GM23338 (cell line): ENCODE data around the gene FAM241B. TPM values are rescaled to one million over a fixed set of nuclear protein-coding genes. Genes with fewer than 3 reads are reported as not detected.

ENCODE experiments used
- ATAC-seq: fragments of 200-7000 bp; cut with Tn5 transposase; 3 replicates; pipeline ENCODE4 v1.9.1; 2020
- DNase-seq: peaks from one replicate; pipeline ENCODE4 v3.0.0-alpha.2; 2015; ENCODE audit warnings: low spot score
- H2AFZ ChIP-seq: fragments of 200-600 bp; sonication (generic); 2 replicates; pipeline ENCODE4 v1.8.0; 2016; ENCODE audit warnings: antibody characterized with exemption, mild to moderate bottlenecking, moderate library complexity
- H3F3A ChIP-seq: fragments of 200-600 bp; sonication (generic); replicated peaks from 2 replicates; pipeline ENCODE4 v1.8.0; 2017; ENCODE audit warnings: antibody characterized with exemption, mixed run types, low read depth
- H3K27ac ChIP-seq: fragments of 200-600 bp; sonication (generic); 2 replicates; pipeline ENCODE4 v1.6.1; 2016; ENCODE audit warnings: low read depth
- H3K27me3 ChIP-seq: fragments of 200-600 bp; sonication (generic); 2 replicates; pipeline ENCODE4 v1.8.0; 2016; ENCODE audit warnings: mild to moderate bottlenecking, mixed run types, moderate library complexity; ENCODE audit not compliant: insufficient read depth
- H3K36me3 ChIP-seq: fragments of 200-600 bp; sonication (generic); 2 replicates; pipeline ENCODE4 v1.8.0; 2016; ENCODE audit warnings: mild to moderate bottlenecking; ENCODE audit not compliant: insufficient read depth
- H3K4me1 ChIP-seq: fragments of 200-600 bp; sonication (generic); 2 replicates; pipeline ENCODE4 v1.8.0; 2016; ENCODE audit warnings: mild to moderate bottlenecking, moderate library complexity; ENCODE audit not compliant: insufficient read depth
- H3K4me2 ChIP-seq: fragments of 200-600 bp; sonication (generic); 2 replicates; pipeline ENCODE4 v1.7.1; 2017; ENCODE audit warnings: mixed run types
- H3K4me3 ChIP-seq: fragments of 200-600 bp; sonication (generic); 2 replicates; pipeline ENCODE4 v1.6.1; 2016; ENCODE audit warnings: mixed run types
- H3K79me2 ChIP-seq: fragments of 200-600 bp; sonication (generic); replicated peaks from 2 replicates; pipeline ENCODE4 v1.8.0; 2017; ENCODE audit warnings: mild to moderate bottlenecking; ENCODE audit not compliant: insufficient read depth
- H3K9me2 ChIP-seq: fragments of 200-600 bp; sonication (generic); 2 replicates; pipeline ENCODE4 v1.8.0; 2017; ENCODE audit not compliant: insufficient read depth
- H4K20me1 ChIP-seq: fragments of 200-600 bp; sonication (generic); replicated peaks from 2 replicates; pipeline ENCODE4 v1.8.0; 2017; ENCODE audit warnings: mild to moderate bottlenecking; ENCODE audit not compliant: insufficient read depth
- H3K27ac Mint-ChIP-seq: 2 replicates; pipeline ENCODE4 v1.8.0; 2020; ENCODE audit warnings: inconsistent platforms, mild to moderate bottlenecking, moderate library complexity, mixed read lengths
- H3K27me3 Mint-ChIP-seq: 3 replicates; pipeline ENCODE4 v1.8.0; 2022; ENCODE audit warnings: low read depth, mild to moderate bottlenecking, moderate library complexity, mixed read lengths, inconsistent platforms; ENCODE audit not compliant: insufficient read depth, poor library complexity
- H3K36me3 Mint-ChIP-seq: 3 replicates; pipeline ENCODE4 v1.8.0; 2021; ENCODE audit warnings: low read depth, mild to moderate bottlenecking, inconsistent platforms, moderate library complexity, mixed read lengths
- H3K4me1 Mint-ChIP-seq: 3 replicates; pipeline ENCODE4 v1.8.0; 2020; ENCODE audit warnings: mild to moderate bottlenecking, inconsistent platforms, mixed read lengths
- H3K4me3 Mint-ChIP-seq: 3 replicates; pipeline ENCODE4 v1.8.0; 2021; ENCODE audit warnings: moderate library complexity, mild to moderate bottlenecking, inconsistent platforms, mixed read lengths
- H3K9me3 Mint-ChIP-seq: 3 replicates; pipeline ENCODE4 v1.8.0; 2020; ENCODE audit warnings: moderate library complexity, mild to moderate bottlenecking, inconsistent platforms, mixed read lengths
- CREB1 ChIP-seq: fragments of 250-450 bp; sonication (Bioruptor Pico); IDR thresholded peaks from 2 replicates; pipeline ENCODE4 v1.5.0; 2020; ENCODE audit warnings: low read depth, mild to moderate bottlenecking, moderate library complexity
- CTCF ChIP-seq, 2 experiments: fragments of 200-600 bp in 1 of 2; sonication (generic) in 1 of 2; conservative IDR thresholded peaks; 2 replicates each; pipeline versions ENCODE4 v1.5.1 to v1.6.1; 2016 to 2017; ENCODE audit warnings: antibody characterized with exemption in 2 of 2, low read depth in 2 of 2, mild to moderate bottlenecking in 2 of 2, moderate library complexity in 1 of 2
- ETS1 ChIP-seq: IDR thresholded peaks from 2 replicates; pipeline ENCODE4 v1.6.1; 2016; ENCODE audit warnings: antibody characterized with exemption
- EZH2 ChIP-seq: fragments of 200-600 bp; sonication (generic); IDR thresholded peaks from one replicate; pipeline ENCODE4 v1.8.0; 2017; ENCODE audit warnings: antibody characterized with exemption, mild to moderate bottlenecking, low read depth; ENCODE audit not compliant: unreplicated experiment
- JUNB ChIP-seq: IDR thresholded peaks from one replicate; pipeline ENCODE4 v1.6.1; 2016; ENCODE audit warnings: antibody characterized with exemption; ENCODE audit not compliant: unreplicated experiment
- REST ChIP-seq: IDR thresholded peaks from one replicate; pipeline ENCODE4 v1.6.1; 2018; ENCODE audit warnings: antibody characterized with exemption; ENCODE audit not compliant: unreplicated experiment
- STAT1 ChIP-seq: IDR thresholded peaks from one replicate; pipeline ENCODE4 v1.6.1; 2016; ENCODE audit warnings: antibody characterized with exemption; ENCODE audit not compliant: unreplicated experiment
- ZNF114 ChIP-seq: fragments of 250-450 bp; sonication (Bioruptor Pico); IDR thresholded peaks from 2 replicates; pipeline ENCODE4 v1.5.0; 2020; ENCODE audit warnings: mild to moderate bottlenecking, moderate library complexity
- ZNF462 ChIP-seq: fragments of 250-450 bp; sonication (Bioruptor Pico); IDR thresholded peaks from 2 replicates; pipeline ENCODE4 v1.5.0; 2020; ENCODE audit warnings: mild to moderate bottlenecking, moderate library complexity
- polyA plus RNA-seq: library from polyadenylated mRNA; unstranded; fragments of >200 nt; fragmentation: Nextera tagmentation; extraction: Ambion mirVana; gene quantifications from 2 replicates; pipeline ENCODE4 v1.2.1, GENCODE V29; 2016
- total RNA-seq: library from RNA; depleted of rRNA; stranded (reverse); fragments of >200 nt; shearing (Covaris generic); gene quantifications from 2 replicates; pipeline ENCODE4 v1.2.3, GENCODE V29; 2014

FAM241B gene
- total and polyA plus RNA-seq, 2 experiments from 2014 or later: 6.7 to 28.3 TPM

- Mint-ChIP-seq H3K4me3 (no peak overlapping the region), H3K27ac (no peak overlapping the region), H3K4me1 (peaks cover 6% of the 10 kb centered on the region; the same call in 1 of the 3 replicates), H3K36me3 (peaks cover 10% of the 10 kb centered on the region), H3K9me3 (peaks cover 13% of the 10 kb centered on the region), H3K27me3 (peaks cover 4% of the 10 kb centered on the region)
- Histone ChIP-seq H4K20me1 (no peaks in the 10 kb centered on the region), H3K27ac (no peak overlapping the region), H3K79me2 (no peaks in the 10 kb centered on the region), H3K9me2 (0 out of 2 replicates have a peak, but pooled peaks cover 3% of the 10 kb centered on the region), H3K4me1 (no peaks in the 10 kb centered on the region), H3K4me3 (no peak overlapping the region), H3K4me2 (no peak overlapping the region), H2AFZ (no peak overlapping the region), H3F3A (no peaks in the 10 kb centered on the region), H3K36me3 (no peaks in the 10 kb centered on the region), H3K27me3 (no peaks in the 10 kb centered on the region)
- DNase-seq (no peak), ATAC-seq (no peak)
- TF ChIP-seq STAT1 (no peak), ETS1 (no peak), CREB1 (CRISPR knock-in tag) (no peak), ZNF114 (CRISPR knock-in tag) (no peak), REST (no peak), EZH2 (no peak)
Observed at GRCh38 chr10:69618746-69619145, 11.3 kb upstream of the FAM241B start.

- DNase-seq: no peak
- Histone ChIP-seq H3K4me3 (no peak overlapping the region), H2AFZ (no peak overlapping the region), H3K27ac (no peak overlapping the region), H3F3A (no peaks in the 10 kb centered on the region), H3K36me3 (no peaks in the 10 kb centered on the region), H3K4me1 (no peaks in the 10 kb centered on the region), H3K9me2 (0 out of 2 replicates have a peak, but pooled peaks cover 1% of the 10 kb centered on the region), H4K20me1 (no peaks in the 10 kb centered on the region), H3K79me2 (no peaks in the 10 kb centered on the region), H3K4me2 (no peak overlapping the region), H3K27me3 (no peaks in the 10 kb centered on the region)
- Mint-ChIP-seq H3K4me1 (peaks cover 6% of the 10 kb centered on the region; the same call in 1 of the 3 replicates), H3K27ac (no peak overlapping the region), H3K9me3 (peaks cover 8% of the 10 kb centered on the region), H3K4me3 (no peak overlapping the region), H3K36me3 (peaks cover 1% of the 10 kb centered on the region; the same call in 2 of the 3 replicates), H3K27me3 (peaks cover 4% of the 10 kb centered on the region)
- no peak for ATAC-seq
- TF ChIP-seq ZNF462 (CRISPR knock-in tag) (no peak), CTCF (conservative IDR thresholded peaks at IDR 0.05; ENCODE audit: low read depth in 2 of 2) (no peak), JUNB (no peak)
Observed at GRCh38 chr10:69619626-69620025, 10.4 kb upstream of the FAM241B start.
